Stimulated activated CD8-positive, alpha-beta memory T cell treated with anti-CD3 and anti-CD28 coated beads, Interleukin-4, amount 100 ng/mL, for 1 hour (primary cell): ENCODE results near the gene OR4A16.

Source experiments
- DNase-seq, 2 donors: peaks; one replicate each; pipeline ENCODE4 v3.0.0-alpha.2; 2020; ENCODE audit warnings: low read depth in 2 of 2, low spot score in 1 of 2

Gene OR4A16, protein sequence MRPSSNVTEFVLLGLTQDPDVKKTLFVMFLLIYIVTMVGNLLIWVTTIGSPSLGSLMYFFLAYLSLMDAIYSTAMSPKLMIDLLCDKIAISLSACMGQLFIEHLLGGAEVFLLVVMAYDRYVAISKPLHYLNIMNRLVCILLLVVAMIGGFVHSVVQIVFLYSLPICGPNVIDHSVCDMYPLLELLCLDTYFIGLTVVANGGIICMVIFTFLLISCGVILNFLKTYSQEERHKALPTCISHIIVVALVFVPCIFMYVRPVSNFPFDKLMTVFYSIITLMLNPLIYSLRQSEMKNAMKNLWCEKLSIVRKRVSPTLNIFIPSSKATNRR

DNA sequence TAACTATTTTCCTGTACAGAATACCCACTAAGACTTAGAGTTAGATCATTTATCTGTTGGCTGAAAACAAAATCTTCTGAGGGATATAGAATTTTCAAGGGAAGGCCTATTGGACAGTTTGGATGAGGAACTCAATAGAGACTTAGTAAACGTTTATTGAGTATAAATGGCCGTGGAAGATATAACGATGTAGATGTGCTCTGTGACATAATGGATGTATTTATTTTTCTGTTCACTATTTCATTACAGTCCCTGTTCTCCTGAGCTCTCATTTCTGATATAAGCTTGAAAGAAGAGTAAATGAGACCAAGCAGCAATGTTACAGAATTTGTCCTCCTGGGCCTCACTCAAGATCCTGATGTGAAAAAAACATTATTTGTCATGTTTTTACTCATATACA, at the start of gene OR4A16:
TSS of gene OR4A16 (plus strand) at position 301 of the 400 bp plus-strand sequence. CDS start at position 301, 0 bp downstream.
- DNase-seq: no peak

DNA sequence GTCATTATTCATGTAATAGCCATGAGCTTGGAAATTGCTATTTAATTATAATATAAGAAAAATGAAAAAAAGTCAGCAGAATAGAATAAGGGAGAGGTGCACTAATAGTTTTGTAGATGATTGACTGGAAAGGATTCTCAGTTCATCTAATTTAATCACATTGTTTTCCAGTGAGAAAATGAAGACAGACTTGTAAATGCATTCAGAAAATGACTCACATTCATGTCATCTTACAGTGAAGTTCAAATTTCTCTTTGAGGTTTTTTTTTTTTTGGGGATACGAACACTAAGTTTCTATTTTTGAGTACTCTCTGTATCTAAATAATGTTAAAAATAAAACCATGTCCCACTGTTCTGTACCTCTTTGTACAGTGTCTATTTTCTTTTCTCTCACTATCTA, 18.5 kb upstream of the OR4A16 start:
- DNase-seq: no peak

GRCh38 chr11:55345306-55345705, 2.3 kb downstream of the OR4A16 start:
- DNase-seq: no peak

GRCh38 chr11:55349032-55349431, 6.0 kb downstream of the OR4A16 start:
- no peak for DNase-seq

DNA sequence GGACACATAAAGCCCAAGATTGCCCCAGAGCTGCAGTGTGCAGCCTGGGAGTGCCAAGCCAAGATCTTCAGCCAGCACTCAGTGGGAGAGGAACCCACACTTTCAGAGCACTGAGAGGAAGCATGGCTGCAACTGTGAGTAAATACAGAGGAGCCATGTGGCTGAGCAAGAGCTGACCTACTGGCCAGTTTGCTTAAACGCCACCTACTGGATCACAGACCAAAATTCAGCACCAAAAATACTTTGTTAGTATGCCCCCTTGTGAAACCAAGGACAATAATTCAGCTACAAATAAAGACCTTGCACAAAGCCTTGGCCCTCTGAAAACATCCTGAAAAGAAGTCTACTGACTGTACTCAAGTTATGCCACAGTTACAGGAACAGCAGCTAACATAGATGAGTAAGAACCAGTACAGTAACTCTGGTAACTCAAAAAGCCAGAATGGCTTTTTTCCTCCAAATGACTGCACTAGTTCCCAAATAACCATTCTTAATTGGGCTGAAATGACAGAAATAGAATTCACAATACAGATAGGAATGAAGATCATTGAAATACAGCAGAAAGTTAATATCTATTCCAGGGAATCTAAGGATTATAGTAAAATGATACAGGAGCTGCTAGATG, 14.7 kb downstream of the OR4A16 start:
- no peak for DNase-seq

GRCh38 chr11:55367674-55368073, 24.7 kb downstream of the OR4A16 start, which contains the start of gene OR4A15:
Gene OR4A15, plus strand, starts transcription at chr11:55367974. Its CDS starts 0 bp downstream, at chr11:55367974.
- no peak for DNase-seq
